Neural crest cell (in vitro differentiated cells): ENCODE results near the gene GLB1L3. TPM values are rescaled to one million over a fixed set of nuclear protein-coding genes. Genes with fewer than 3 reads are reported as not detected.
A peak's percentile ranks its signal among the peaks of the same experiment; 100 is the strongest.

ENCODE experiments used
- DNase-seq: peaks from one replicate; pipeline ENCODE4 v3.0.0; 2021; ENCODE audit warnings: low read depth, mixed read lengths, low spot score
- H3K27ac Mint-ChIP-seq: one replicate; pipeline ENCODE4 v1.8.0; 2021; ENCODE audit warnings: mild to moderate bottlenecking, mixed read lengths; ENCODE audit not compliant: unreplicated experiment
- H3K27me3 Mint-ChIP-seq: 2 replicates; pipeline ENCODE4 v1.8.0; 2021; ENCODE audit warnings: low read depth, mild to moderate bottlenecking, mixed read lengths
- H3K36me3 Mint-ChIP-seq: 2 replicates; pipeline ENCODE4 v1.8.0; 2021; ENCODE audit warnings: low read depth, mild to moderate bottlenecking, mixed read lengths
- H3K4me1 Mint-ChIP-seq: 2 replicates; pipeline ENCODE4 v1.8.0; 2021; ENCODE audit warnings: mixed read lengths
- H3K4me3 Mint-ChIP-seq: one replicate; pipeline ENCODE4 v1.8.0; 2021; ENCODE audit warnings: mild to moderate bottlenecking, mixed read lengths
- H3K9me3 Mint-ChIP-seq: 2 replicates; pipeline ENCODE4 v1.8.0; 2021; ENCODE audit warnings: mixed read lengths
- CTCF ChIP-seq: fragments of 200-600 bp; sonication (generic); conservative IDR thresholded peaks from 2 replicates; pipeline ENCODE4 v1.5.0; 2021; ENCODE audit warnings: antibody characterized with exemption, mild to moderate bottlenecking
- total RNA-seq: library from RNA; stranded (reverse); gene quantifications from 2 replicates; pipeline ENCODE4 v1.2.1, GENCODE V29; 2021

GLB1L3 gene
- total RNA-seq, 1 donor from 2014 or later, result 0.28 TPM

DNA sequence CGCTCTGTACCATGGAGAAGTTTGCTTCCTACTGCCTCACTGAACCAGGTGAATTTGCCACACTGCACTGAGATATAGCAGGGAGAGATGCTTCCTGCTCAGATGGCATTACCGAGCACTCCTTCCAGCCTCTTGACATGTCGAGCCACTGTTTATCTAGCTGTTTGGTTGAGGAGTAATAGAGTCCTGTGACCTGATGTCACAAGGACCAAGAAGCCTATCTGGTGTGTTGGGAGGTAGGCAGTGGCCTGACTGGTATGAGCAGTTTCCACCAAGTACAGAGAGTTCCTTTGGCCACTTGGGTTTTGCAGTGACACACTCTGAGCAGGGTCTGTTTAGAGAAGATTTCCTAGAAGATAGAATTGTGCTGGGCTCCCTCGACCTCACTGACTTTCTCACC lies 17.6 kb upstream of the GLB1L3 start:
- Mint-ChIP-seq H3K27me3 (no peaks in the 10 kb centered on the region), H3K36me3 (peaks cover 3% of the 10 kb centered on the region), H3K4me3 (peak overlapping the region; percentile 61), H3K27ac (no peak overlapping the region), H3K9me3 (no peaks in the 10 kb centered on the region), H3K4me1 (peaks cover 10% of the 10 kb centered on the region)
- no peak for DNase-seq
- TF ChIP-seq CTCF, result no peak

GRCh38 chr11:134260503-134260902 lies 15.7 kb upstream of the GLB1L3 start:
- Mint-ChIP-seq H3K36me3 (peaks cover 5% of the 10 kb centered on the region), H3K4me3 (no peak overlapping the region), H3K27ac (no peak overlapping the region), H3K9me3 (no peaks in the 10 kb centered on the region), H3K27me3 (no peaks in the 10 kb centered on the region), H3K4me1 (no peaks in the 10 kb centered on the region)
- TF ChIP-seq CTCF, result no peak
- DNase-seq, result no peak

GRCh38 chr11:134260983-134261382 lies 15.2 kb upstream of the GLB1L3 start:
- Mint-ChIP-seq H3K4me3 (no peak overlapping the region), H3K36me3 (peaks cover 5% of the 10 kb centered on the region)
- no peak for DNase-seq

GRCh38 chr11:134261626-134262488 lies 14.3 kb upstream of the GLB1L3 start:
- Mint-ChIP-seq H3K36me3 (peaks cover 5% of the 10 kb centered on the region), H3K27me3 (peaks cover 2% of the 10 kb centered on the region)
- no peak for DNase-seq

More at GRCh38 chr11:134260983-134261382, 15.2 kb upstream of the GLB1L3 start:
- Mint-ChIP-seq H3K27me3 (no peaks in the 10 kb centered on the region), H3K4me1 (no peaks in the 10 kb centered on the region), H3K9me3 (no peaks in the 10 kb centered on the region), H3K27ac (no peak overlapping the region)
- TF ChIP-seq CTCF, result no peak

More at GRCh38 chr11:134261626-134262488, 14.3 kb upstream of the GLB1L3 start:
- H3K4me3 Mint-ChIP-seq, result no peak overlapping the region
- no peaks in the 10 kb centered on the region for H3K4me1 Mint-ChIP-seq
- TF ChIP-seq CTCF, result peak; percentile 61
- no peaks in the 10 kb centered on the region for H3K9me3 Mint-ChIP-seq
- no peak overlapping the region for H3K27ac Mint-ChIP-seq
